GM13976 (cell line): ENCODE results near the gene NRAS.
"Not testable (repeated sequence)": the region's sequence is repeated elsewhere in the genome, so short reads cannot be mapped to it uniquely, and the experiment has no call there.

ENCODE experiments used
- DNase-seq: peaks from one replicate; pipeline ENCODE4 v3.0.0; 2012; ENCODE audit warnings: low spot score
- CTCF ChIP-seq: IDR thresholded peaks from 2 replicates; pipeline ENCODE4 v1.5.1; 2012; ENCODE audit warnings: borderline replicate concordance, mild to moderate bottlenecking; ENCODE audit not compliant: insufficient read depth; ENCODE audit errors: extremely low read depth, missing control alignments, control extremely low read depth
- in situ Hi-C: fragments of 300-500 bp; cut with MboI; formaldehyde crosslinking; loops from one replicate; pipeline ENCODE4 v1.12.0; 2022; ENCODE audit warnings: low sequenced_read_pairs, mixed read lengths, inconsistent platforms; ENCODE audit not compliant: unreplicated experiment

NRAS gene

GRCh38 chr1:114755006-114755931 lies 38.7 kb upstream of the NRAS start:
- in situ Hi-C loops: no loop called here
- TF ChIP-seq CTCF: no peak

GRCh38 chr1:114753702-114754101 lies 37.1 kb upstream of the NRAS start:
- in situ Hi-C loops, DNase-seq: not testable (repeated sequence)

More at GRCh38 chr1:114755006-114755931, 38.7 kb upstream of the NRAS start:
- no peak for DNase-seq

- in situ Hi-C loops: no loop called here
- no peak for TF ChIP-seq CTCF
Measured at GRCh38 chr1:114753143-114753542, 36.6 kb upstream of the NRAS start.

GRCh38 chr1:114750780-114751179 lies 34.2 kb upstream of the NRAS start:
- DNase-seq: no peak
- no peak for TF ChIP-seq CTCF
- in situ Hi-C loops: no loop called here

More at GRCh38 chr1:114753143-114753542, 36.6 kb upstream of the NRAS start:
- DNase-seq: no peak

- in situ Hi-C loops: no loop called here
- no peak for DNase-seq
- TF ChIP-seq CTCF: no peak
Measured at GRCh38 chr1:114749835-114750234, 33.3 kb upstream of the NRAS start.

GRCh38 chr1:114746450-114747121 lies 30.0 kb upstream of the NRAS start:
- DNase-seq: no peak
- in situ Hi-C loops: no loop called here
- TF ChIP-seq CTCF: no peak

GRCh38 chr1:114745291-114745690 lies 28.7 kb upstream of the NRAS start:
- DNase-seq: no peak
- TF ChIP-seq CTCF: no peak
- in situ Hi-C loops: no loop called here
